Mesendoderm (in vitro differentiated cells): Measurements from ENCODE around the gene RETREG2.

Experiments used
- DNase-seq: peaks from one replicate; pipeline ENCODE4 v3.0.0; 2013
- H2AK5ac ChIP-seq: 2 replicates; pipeline ENCODE4 v1.6.1; 2013; ENCODE audit warnings: low read length, inconsistent platforms
- H2BK120ac ChIP-seq: 2 replicates; pipeline ENCODE4 v1.6.1; 2013; ENCODE audit warnings: low read depth, mild to moderate bottlenecking, low read length, moderate library complexity, mixed read lengths
- H2BK15ac ChIP-seq: replicated peaks from 2 replicates; pipeline ENCODE4 v1.6.1; 2013; ENCODE audit warnings: low read depth, mild to moderate bottlenecking, moderate library complexity
- H2BK5ac ChIP-seq: 2 replicates; pipeline ENCODE4 v1.6.1; 2013; ENCODE audit warnings: low read length, inconsistent platforms
- H3K18ac ChIP-seq: 2 replicates; pipeline ENCODE4 v1.6.1; 2013; ENCODE audit warnings: mild to moderate bottlenecking, low read length, mixed read lengths
- H3K23ac ChIP-seq: one replicate; pipeline ENCODE4 v1.6.1; 2013; ENCODE audit warnings: low read length
- H3K27ac ChIP-seq: 2 replicates; pipeline ENCODE4 v1.5.1; 2013; ENCODE audit warnings: low read depth, mild to moderate bottlenecking, inconsistent platforms, low read length, moderate library complexity
- H3K27me3 ChIP-seq: 2 replicates; pipeline ENCODE4 v1.6.1; 2013; ENCODE audit warnings: low read length, control low read depth, mild to moderate bottlenecking, inconsistent platforms; ENCODE audit not compliant: insufficient read depth, poor library complexity
- H3K36me3 ChIP-seq: 2 replicates; pipeline ENCODE4 v1.6.1; 2013; ENCODE audit warnings: low read length, inconsistent platforms; ENCODE audit not compliant: control insufficient read depth, insufficient read depth
- H3K4ac ChIP-seq: one replicate; pipeline ENCODE4 v1.6.1; 2013; ENCODE audit warnings: low read depth, mild to moderate bottlenecking, low read length, moderate library complexity
- H3K4me1 ChIP-seq: 2 replicates; pipeline ENCODE4 v1.6.1; 2013; ENCODE audit warnings: low read depth, low read length, inconsistent platforms; ENCODE audit not compliant: control insufficient read depth
- H3K4me2 ChIP-seq: 2 replicates; pipeline ENCODE4 v1.6.1; 2013; ENCODE audit warnings: low read length
- H3K4me3 ChIP-seq: 2 replicates; pipeline ENCODE4 v1.5.1; 2013; ENCODE audit warnings: mild to moderate bottlenecking, low read length
- H3K56ac ChIP-seq: one replicate; pipeline ENCODE4 v1.6.1; 2013; ENCODE audit warnings: low read length
- H3K79me1 ChIP-seq: 2 replicates; pipeline ENCODE4 v1.6.1; 2013; ENCODE audit warnings: low read length, inconsistent platforms
- H3K79me2 ChIP-seq: 2 replicates; pipeline ENCODE4 v1.6.1; 2013; ENCODE audit warnings: mild to moderate bottlenecking, low read length; ENCODE audit not compliant: control insufficient read depth, insufficient read depth
- H3K9ac ChIP-seq: 2 replicates; pipeline ENCODE4 v1.6.1; 2013; ENCODE audit warnings: low read length, inconsistent platforms
- H4K5ac ChIP-seq: one replicate; pipeline ENCODE4 v1.6.1; 2013; ENCODE audit warnings: low read length
- H4K8ac ChIP-seq: one replicate; pipeline ENCODE4 v1.6.1; 2013; ENCODE audit warnings: low read depth, mild to moderate bottlenecking, control low read depth, low read length, moderate library complexity
- WGBS: extraction: QIAGEN DNeasy Blood & Tissue Kit; methylation state at CpG from one replicate; pipeline ENCODE4 v1.1.7; 2013; ENCODE audit warnings: low lambda C conversion rate, missing lambda C conversion rate; ENCODE audit not compliant: insufficient coverage; ENCODE audit errors: extremely low coverage; 5-methylcytosine and 5-hydroxymethylcytosine counted together

The RETREG2 gene

GRCh38 chr2:219179601-219180465, 1.8 kb downstream of the RETREG2 start:
- no peak overlapping the region for H3K4me3 ChIP-seq
- no CpG with 5 or more reads among the region's 9 CpGs for WGBS
- no peak overlapping the region for H4K5ac ChIP-seq

DNA sequence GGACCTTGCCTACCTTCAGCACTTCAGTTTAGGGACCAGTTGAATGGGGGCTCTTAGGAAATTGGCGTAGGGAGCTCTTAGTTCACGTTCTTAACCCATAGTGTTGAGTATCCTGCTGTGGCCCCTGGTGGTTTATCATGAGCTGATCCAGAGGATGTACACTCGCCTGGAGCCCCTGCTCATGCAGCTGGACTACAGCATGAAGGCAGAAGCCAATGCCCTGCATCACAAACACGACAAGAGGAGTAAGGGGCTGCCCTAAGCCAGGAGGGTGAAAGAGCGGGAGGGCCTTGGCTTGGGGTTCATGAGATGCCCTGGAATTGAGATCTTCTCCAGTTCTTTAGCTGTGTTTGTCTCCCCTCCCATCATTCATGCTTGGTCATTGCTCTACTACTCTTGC, 2.9 kb downstream of the RETREG2 start:
- Histone ChIP-seq H3K56ac (no peak overlapping the region), H3K79me2 (peaks cover 2% of the 10 kb centered on the region), H4K5ac (no peak overlapping the region), H3K4me2 (no peak overlapping the region), H3K4me1 (peaks cover 3% of the 10 kb centered on the region), H3K9ac (no peak overlapping the region), H2BK5ac (no peak overlapping the region), H3K27me3 (no peaks in the 10 kb centered on the region), H2AK5ac (no peak overlapping the region), H2BK15ac (no peak overlapping the region), H2BK120ac (no peak overlapping the region), H3K18ac (no peak overlapping the region), H3K23ac (no peak overlapping the region), H3K79me1 (peaks cover 14% of the 10 kb centered on the region), H3K27ac (no peak overlapping the region), H3K4ac (no peak overlapping the region), H4K8ac (no peak overlapping the region), H3K4me3 (no peak overlapping the region), H3K36me3 (peaks cover 5% of the 10 kb centered on the region)
- no peak for DNase-seq
- no CpG with 5 or more reads among the region's 5 CpGs for WGBS

More at GRCh38 chr2:219179601-219180465, 1.8 kb downstream of the RETREG2 start:
- Histone ChIP-seq H3K56ac (no peak overlapping the region), H4K8ac (no peak overlapping the region), H3K27me3 (no peaks in the 10 kb centered on the region), H3K79me2 (peaks cover 2% of the 10 kb centered on the region), H3K36me3 (peaks cover 5% of the 10 kb centered on the region), H3K4me2 (no peak overlapping the region), H3K18ac (no peak overlapping the region), H2BK15ac (no peak overlapping the region), H3K9ac (no peak overlapping the region), H3K4me1 (peaks cover 3% of the 10 kb centered on the region), H2BK120ac (no peak overlapping the region), H3K27ac (no peak overlapping the region), H3K23ac (no peak overlapping the region), H2BK5ac (no peak overlapping the region), H3K79me1 (peaks cover 15% of the 10 kb centered on the region), H2AK5ac (no peak overlapping the region), H3K4ac (no peak overlapping the region)
- no peak for DNase-seq

GRCh38 chr2:219181531-219181930, 3.5 kb downstream of the RETREG2 start:
- Histone ChIP-seq H3K56ac (no peak overlapping the region), H3K4me1 (peaks cover 3% of the 10 kb centered on the region), H3K4ac (no peak overlapping the region), H3K23ac (no peak overlapping the region), H3K18ac (no peak overlapping the region), H3K27ac (no peak overlapping the region), H3K27me3 (no peaks in the 10 kb centered on the region), H3K79me1 (peaks cover 12% of the 10 kb centered on the region), H2BK5ac (no peak overlapping the region), H2BK15ac (no peak overlapping the region), H2BK120ac (no peak overlapping the region), H2AK5ac (no peak overlapping the region), H4K8ac (no peak overlapping the region), H3K4me2 (no peak overlapping the region), H3K9ac (no peak overlapping the region), H3K36me3 (peaks cover 5% of the 10 kb centered on the region), H4K5ac (no peak overlapping the region), H3K79me2 (peaks cover 2% of the 10 kb centered on the region), H3K4me3 (no peak overlapping the region)
- no CpG with 5 or more reads among the region's 6 CpGs for WGBS
- no peak for DNase-seq

DNA sequence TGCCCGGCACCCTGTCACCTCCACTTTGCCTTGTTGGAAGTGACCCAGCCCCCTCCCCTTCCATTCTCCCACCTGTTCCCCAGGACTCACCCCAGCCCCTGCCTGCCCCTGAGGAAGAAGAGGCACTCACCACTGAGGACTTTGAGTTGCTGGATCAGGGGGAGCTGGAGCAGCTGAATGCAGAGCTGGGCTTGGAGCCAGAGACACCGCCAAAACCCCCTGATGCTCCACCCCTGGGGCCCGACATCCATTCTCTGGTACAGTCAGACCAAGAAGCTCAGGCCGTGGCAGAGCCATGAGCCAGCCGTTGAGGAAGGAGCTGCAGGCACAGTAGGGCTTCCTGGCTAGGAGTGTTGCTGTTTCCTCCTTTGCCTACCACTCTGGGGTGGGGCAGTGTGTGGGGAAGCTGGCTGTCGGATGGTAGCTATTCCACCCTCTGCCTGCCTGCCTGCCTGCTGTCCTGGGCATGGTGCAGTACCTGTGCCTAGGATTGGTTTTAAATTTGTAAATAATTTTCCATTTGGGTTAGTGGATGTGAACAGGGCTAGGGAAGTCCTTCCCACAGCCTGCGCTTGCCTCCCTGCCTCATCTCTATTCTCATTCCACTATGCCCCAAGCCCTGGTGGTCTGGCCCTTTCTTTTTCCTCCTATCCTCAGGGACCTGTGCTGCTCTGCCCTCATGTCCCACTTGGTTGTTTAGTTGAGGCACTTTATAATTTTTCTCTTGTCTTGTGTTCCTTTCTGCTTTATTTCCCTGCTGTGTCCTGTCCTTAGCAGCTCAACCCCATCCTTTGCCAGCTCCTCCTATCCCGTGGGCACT, 4.5 kb downstream of the RETREG2 start:
- Histone ChIP-seq H3K79me2 (peaks cover 2% of the 10 kb centered on the region), H2AK5ac (no peak overlapping the region), H3K79me1 (peaks cover 12% of the 10 kb centered on the region), H3K56ac (no peak overlapping the region), H2BK15ac (no peak overlapping the region), H3K4me2 (no peak overlapping the region), H3K27ac (no peak overlapping the region), H3K4ac (no peak overlapping the region), H3K23ac (no peak overlapping the region), H4K5ac (no peak overlapping the region), H3K9ac (no peak overlapping the region), H3K36me3 (peaks cover 5% of the 10 kb centered on the region), H3K18ac (no peak overlapping the region), H2BK5ac (no peak overlapping the region), H2BK120ac (no peak overlapping the region), H4K8ac (no peak overlapping the region), H3K4me1 (peaks cover 3% of the 10 kb centered on the region), H3K27me3 (no peaks in the 10 kb centered on the region), H3K4me3 (no peak overlapping the region)
- WGBS = no CpG with 5 or more reads among the region's 8 CpGs
- DNase-seq = no peak

DNA sequence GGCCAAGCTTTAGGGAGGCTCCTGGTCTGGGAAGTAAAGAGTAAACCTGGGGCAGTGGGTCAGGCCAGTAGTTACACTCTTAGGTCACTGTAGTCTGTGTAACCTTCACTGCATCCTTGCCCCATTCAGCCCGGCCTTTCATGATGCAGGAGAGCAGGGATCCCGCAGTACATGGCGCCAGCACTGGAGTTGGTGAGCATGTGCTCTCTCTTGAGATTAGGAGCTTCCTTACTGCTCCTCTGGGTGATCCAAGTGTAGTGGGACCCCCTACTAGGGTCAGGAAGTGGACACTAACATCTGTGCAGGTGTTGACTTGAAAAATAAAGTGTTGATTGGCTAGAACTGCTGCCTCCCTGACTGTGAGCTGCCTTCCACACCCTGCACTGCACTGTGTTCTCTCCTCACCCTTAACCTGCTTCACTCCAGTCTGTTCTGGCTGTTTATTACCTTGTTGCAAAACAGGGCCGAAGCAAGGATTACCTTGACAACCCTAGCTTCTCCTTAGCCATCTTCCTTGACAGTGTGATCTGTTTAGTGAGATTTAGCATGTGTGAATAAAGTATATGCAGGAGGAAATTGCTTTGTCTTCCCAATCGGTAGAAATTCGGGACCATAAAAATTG, 5.2 kb downstream of the RETREG2 start:
- H3K27ac ChIP-seq = no peak overlapping the region

More for the DNA sequence above, 5.2 kb downstream of the RETREG2 start:
- WGBS = no CpG with 5 or more reads among the region's 6 CpGs
- Histone ChIP-seq H4K8ac (no peak overlapping the region), H3K79me2 (peaks cover 2% of the 10 kb centered on the region), H2BK5ac (no peak overlapping the region), H3K36me3 (peaks cover 5% of the 10 kb centered on the region), H3K4me1 (peaks cover 3% of the 10 kb centered on the region), H3K79me1 (peaks cover 12% of the 10 kb centered on the region), H3K18ac (no peak overlapping the region), H2BK15ac (no peak overlapping the region), H3K27me3 (no peaks in the 10 kb centered on the region), H3K23ac (no peak overlapping the region), H2BK120ac (no peak overlapping the region), H2AK5ac (no peak overlapping the region), H3K9ac (no peak overlapping the region), H4K5ac (no peak overlapping the region), H3K4ac (no peak overlapping the region), H3K4me2 (no peak overlapping the region), H3K4me3 (no peak overlapping the region), H3K56ac (no peak overlapping the region)
- no peak for DNase-seq
